NCI-H748 (cell line): ENCODE data around the gene ZNF117.
"Not testable (repeated sequence)": the region's sequence is repeated elsewhere in the genome, so short reads cannot be mapped to it uniquely, and the experiment has no call there.

Source experiments
- DNase-seq: peaks from one replicate; lab custom pipeline; 2025; ENCODE audit not compliant: unreplicated experiment; lab: John Stamatoyannopoulos, UW

Gene ZNF117

GRCh38 chr7:64928252-64929187 is 62.3 kb downstream of the ZNF117 start:
- not testable (repeated sequence) for DNase-seq
